K562 (cell line): Measurements from ENCODE around the gene MERTK. TPM values are rescaled to one million over a fixed set of nuclear protein-coding genes. Genes with fewer than 3 reads are reported as not detected.

ENCODE experiments used
- CREM ChIP-seq: IDR thresholded peaks from 2 replicates; pipeline ENCODE4 v1.6.1; 2014; ENCODE audit warnings: antibody characterized with exemption, low read depth
- DLX4 ChIP-seq: fragments of 250-450 bp; sonication (Bioruptor Pico); IDR thresholded peaks from 2 replicates; pipeline ENCODE4 v1.6.1; 2021; ENCODE audit warnings: mild to moderate bottlenecking
- FOXJ2 ChIP-seq: fragments of 200-800 bp; sonication (Bioruptor generic); IDR thresholded peaks from 2 replicates; pipeline ENCODE4 v1.6.1; 2016; ENCODE audit warnings: missing genetic modification characterization, missing compliant biosample characterization
- KDM5B ChIP-seq: fragments of 200-600 bp; sonication (generic); IDR thresholded peaks from 2 replicates; pipeline ENCODE4 v1.6.1; 2012; ENCODE audit warnings: low read depth, mild to moderate bottlenecking, moderate library complexity, low read length, control low read depth, inconsistent platforms; ENCODE audit not compliant: insufficient replicate concordance
- KLF1 ChIP-seq: fragments of 450-650 bp; IDR thresholded peaks from 2 replicates; pipeline ENCODE4 v1.6.1; 2016; ENCODE audit warnings: missing genetic modification characterization, missing compliant biosample characterization
- LARP7 ChIP-seq: fragments of 450-650 bp; IDR thresholded peaks from 2 replicates; pipeline ENCODE4 v1.6.1; 2016
- MAZ ChIP-seq, 2 experiments: fragments of 450-650 bp in 1 of 2; sonication (generic) in 1 of 2; formaldehyde crosslinking; IDR thresholded peaks in 1 of 2; conservative IDR thresholded peaks in 1 of 2; 2 replicates each; pipeline versions ENCODE4 v1.4.0 to v1.5.0; 2020; ENCODE audit warnings: mild to moderate bottlenecking in 1 of 2, missing genetic modification reagents in 1 of 2
- NFRKB ChIP-seq: fragments of 450-650 bp; IDR thresholded peaks from 2 replicates; pipeline ENCODE4 v1.6.1; 2016; ENCODE audit warnings: low read depth
- NFXL1 ChIP-seq: fragments of 450-650 bp; formaldehyde crosslinking; IDR thresholded peaks from 2 replicates; pipeline ENCODE4 v1.4.0; 2021; ENCODE audit warnings: mild to moderate bottlenecking
- PHF8 ChIP-seq: fragments of 200-600 bp; sonication (generic); IDR thresholded peaks from 2 replicates; pipeline ENCODE4 v1.6.1; 2012; ENCODE audit warnings: mixed run types, mild to moderate bottlenecking, inconsistent platforms, low read length, moderate library complexity, borderline replicate concordance
- RBBP5 ChIP-seq: fragments of 200-600 bp; sonication (generic); IDR thresholded peaks from 2 replicates; pipeline ENCODE4 v1.6.1; 2012; ENCODE audit warnings: borderline replicate concordance, mild to moderate bottlenecking, low read length, control low read depth, inconsistent platforms; ENCODE audit not compliant: insufficient read depth, poor library complexity, severe bottlenecking
- SP1 ChIP-seq: sonication (generic); formaldehyde crosslinking; IDR thresholded peaks from 2 replicates; pipeline ENCODE4 v1.8.1; 2022; ENCODE audit warnings: mild to moderate bottlenecking, missing genetic modification reagents
- TBP ChIP-seq: optimal IDR thresholded peaks from 2 replicates; pipeline ENCODE3; 2011; ENCODE audit warnings: low read depth, low read length, improper control_type of control experiment
- ZNF165 ChIP-seq: fragments of 250-450 bp; sonication (Bioruptor Pico); IDR thresholded peaks from 2 replicates; pipeline ENCODE4 v1.4.0; 2020; ENCODE audit warnings: borderline replicate concordance
- ZNF174 ChIP-seq: fragments of 250-450 bp; sonication (Bioruptor Pico); IDR thresholded peaks from 2 replicates; pipeline ENCODE4 v1.4.0; 2020; ENCODE audit warnings: mild to moderate bottlenecking
- ZNF197 ChIP-seq: fragments of 200-800 bp; sonication (Bioruptor generic); IDR thresholded peaks from 2 replicates; pipeline ENCODE4 v1.6.1; 2016; ENCODE audit warnings: low read depth, missing genetic modification characterization, missing compliant biosample characterization
- ZNF354B ChIP-seq: fragments of 250-450 bp; sonication (Bioruptor Pico); IDR thresholded peaks from 2 replicates; pipeline ENCODE4 v1.4.0; 2020
- polyA plus RNA-seq, 8 experiments: library from polyadenylated mRNA; depleted of rRNA in 4 of 8; stranded (reverse) in 5 of 8; unstranded in 3 of 8; fragments of >200 nt; fragmentation: Nextera tagmentation in 2 of 8; fragmentation: Illumina TruSeq in 1 of 8; extraction: Ambion mirVana in 2 of 8; extraction: Trizol in 1 of 8; gene quantifications; 2 replicates each; pipeline versions ENCODE4 v1.2.1 to v1.2.3, GENCODE V29; 2011 to 2014; ENCODE audit warnings: inconsistent platforms in 1 of 8, missing spikeins in 1 of 8
- total RNA-seq, 7 experiments: library from RNA; depleted of rRNA in 6 of 7; stranded (reverse); fragments of >200 nt in 6 of 7; fragmentation: Illumina TruSeq in 2 of 7; extraction: Trizol in 2 of 7; gene quantifications; 2 replicates each; pipeline versions ENCODE4 v1.2.1 to v1.2.3, GENCODE V29; 2011 to 2021; ENCODE audit warnings: low replicate concordance in 1 of 7
- TF ChIP-seq, protein P1 (sequence below), 2 experiments: fragments of 450-650 bp; formaldehyde crosslinking in 1 of 2; IDR thresholded peaks; 2 replicates each; pipeline versions ENCODE4 v1.4.0 to v1.6.1; 2014 to 2020; ENCODE audit warnings: mild to moderate bottlenecking in 2 of 2, borderline replicate concordance in 1 of 2, low read depth in 1 of 2

Gene MERTK
- total and polyA plus RNA-seq, 9 of the 15 experiments (the other 6 are each of a cell fraction or from before 2014, with no cell fraction given): 0.23 to 1.6 (median 0.74) TPM

DNA sequence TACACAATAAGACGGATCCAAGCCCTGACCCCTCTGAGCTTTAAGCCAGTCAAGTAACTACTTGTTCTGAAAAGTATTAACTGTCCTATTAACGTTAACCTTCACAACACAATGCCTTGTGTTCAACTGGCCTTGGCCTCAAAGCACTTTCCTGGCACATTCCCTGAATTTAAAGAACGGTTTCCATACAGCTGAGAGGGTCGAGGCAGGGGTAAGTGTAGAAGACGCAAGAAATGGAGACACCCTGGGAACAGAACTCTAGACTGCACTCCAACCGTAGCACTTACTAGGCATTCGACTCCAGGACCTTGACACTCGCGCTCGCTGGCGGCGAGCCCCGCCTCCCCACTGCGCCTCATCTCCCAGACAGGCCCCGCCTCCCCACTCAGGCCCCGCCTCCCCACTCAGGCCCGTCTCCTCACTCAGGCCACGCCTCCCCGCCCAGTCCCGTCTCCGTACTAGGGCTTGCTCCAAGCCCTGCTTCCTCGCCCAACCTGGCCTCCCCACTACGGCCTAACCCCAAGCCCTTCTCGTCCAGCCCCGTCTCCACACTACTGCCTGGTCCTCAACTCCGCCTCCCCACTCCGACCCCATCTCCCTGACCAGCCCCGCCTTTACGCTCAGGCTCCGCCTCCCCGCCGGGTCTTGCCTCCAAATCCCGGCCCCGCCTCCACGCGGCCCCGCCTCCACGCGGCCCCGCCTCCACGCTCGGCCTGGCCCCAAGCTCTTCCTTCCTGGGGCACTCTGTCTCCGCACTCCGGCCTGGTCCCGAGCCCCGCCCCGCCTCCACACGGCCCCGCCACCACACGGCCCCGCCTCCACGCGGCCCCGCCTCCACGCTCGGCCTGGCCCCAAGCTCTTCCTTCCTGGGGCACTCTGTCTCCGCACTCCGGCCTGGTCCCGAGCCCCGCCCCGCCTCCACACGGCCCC is 155.8 kb downstream of the MERTK start (continued):
- TF ChIP-seq, protein P1, sequence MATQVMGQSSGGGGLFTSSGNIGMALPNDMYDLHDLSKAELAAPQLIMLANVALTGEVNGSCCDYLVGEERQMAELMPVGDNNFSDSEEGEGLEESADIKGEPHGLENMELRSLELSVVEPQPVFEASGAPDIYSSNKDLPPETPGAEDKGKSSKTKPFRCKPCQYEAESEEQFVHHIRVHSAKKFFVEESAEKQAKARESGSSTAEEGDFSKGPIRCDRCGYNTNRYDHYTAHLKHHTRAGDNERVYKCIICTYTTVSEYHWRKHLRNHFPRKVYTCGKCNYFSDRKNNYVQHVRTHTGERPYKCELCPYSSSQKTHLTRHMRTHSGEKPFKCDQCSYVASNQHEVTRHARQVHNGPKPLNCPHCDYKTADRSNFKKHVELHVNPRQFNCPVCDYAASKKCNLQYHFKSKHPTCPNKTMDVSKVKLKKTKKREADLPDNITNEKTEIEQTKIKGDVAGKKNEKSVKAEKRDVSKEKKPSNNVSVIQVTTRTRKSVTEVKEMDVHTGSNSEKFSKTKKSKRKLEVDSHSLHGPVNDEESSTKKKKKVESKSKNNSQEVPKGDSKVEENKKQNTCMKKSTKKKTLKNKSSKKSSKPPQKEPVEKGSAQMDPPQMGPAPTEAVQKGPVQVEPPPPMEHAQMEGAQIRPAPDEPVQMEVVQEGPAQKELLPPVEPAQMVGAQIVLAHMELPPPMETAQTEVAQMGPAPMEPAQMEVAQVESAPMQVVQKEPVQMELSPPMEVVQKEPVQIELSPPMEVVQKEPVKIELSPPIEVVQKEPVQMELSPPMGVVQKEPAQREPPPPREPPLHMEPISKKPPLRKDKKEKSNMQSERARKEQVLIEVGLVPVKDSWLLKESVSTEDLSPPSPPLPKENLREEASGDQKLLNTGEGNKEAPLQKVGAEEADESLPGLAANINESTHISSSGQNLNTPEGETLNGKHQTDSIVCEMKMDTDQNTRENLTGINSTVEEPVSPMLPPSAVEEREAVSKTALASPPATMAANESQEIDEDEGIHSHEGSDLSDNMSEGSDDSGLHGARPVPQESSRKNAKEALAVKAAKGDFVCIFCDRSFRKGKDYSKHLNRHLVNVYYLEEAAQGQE (IDR thresholded peaks at IDR 0.05; ENCODE audit: borderline replicate concordance): 0 out of 2 replicates have a peak, but pooled peaks have one; percentile 15
- TF ChIP-seq, protein P1 (CRISPR knock-in tag; IDR thresholded peaks at IDR 0.05; ENCODE audit: low read depth): no peak
- TF ChIP-seq FOXJ2: no peak
- TF ChIP-seq CREM: 0 out of 2 replicates have a peak, but pooled peaks have one; percentile 6
- TF ChIP-seq NFRKB: 0 out of 2 replicates have a peak, but pooled peaks have one; percentile 23
- peak; percentile 79 for TF ChIP-seq KDM5B
- peak; percentile 33 for TF ChIP-seq RBBP5
- no peak for TF ChIP-seq DLX4 (CRISPR knock-in tag)
- no peak for TF ChIP-seq ZNF354B (CRISPR knock-in tag)
- TF ChIP-seq ZNF165 (CRISPR knock-in tag): no peak
- peak; percentile 25 to 75; a peak in 3 of 4 replicates for TF ChIP-seq MAZ (CRISPR knock-in tag; conservative IDR thresholded peaks at IDR 0.05 in 1 of 2, IDR thresholded peaks at IDR 0.05 in 1 of 2)
- TF ChIP-seq LARP7: peak; percentile 30; the same call in 1 of the 2 replicates
- no peak for TF ChIP-seq NFXL1
- TF ChIP-seq ZNF174 (CRISPR knock-in tag): no peak
- TF ChIP-seq PHF8: peak; percentile 51; the same call in 1 of the 2 replicates
- no peak for TF ChIP-seq KLF1 (tag)
- no peak for TF ChIP-seq ZNF197
- peak; percentile 84 for TF ChIP-seq SP1
- peak; percentile 56 for TF ChIP-seq TBP
